Caco-2 (cell line): ENCODE results near the gene KCNIP4. TPM values are rescaled to one million over a fixed set of nuclear protein-coding genes. Genes with fewer than 3 reads are reported as not detected.

ENCODE experiments used
- BruUV-seq: library from RNA; stranded (reverse); fragments of 400-500 nt; replicated peaks from 2 replicates; lab custom pipeline; 2021; lab: Mats Ljungman, UMichigan
- CTCF ChIA-PET: fragments of 300-600 bp; sonication (Branson Sonifier 250); formaldehyde crosslinking; loops from one replicate; lab custom pipeline; 2022; ENCODE audit warnings: antibody characterized with exemption; lab: Charles Lee
- POLR2A ChIA-PET: fragments of 300-600 bp; sonication (Branson Sonifier 250); formaldehyde crosslinking; loops from one replicate; lab custom pipeline; 2022; ENCODE audit warnings: antibody characterized with exemption; lab: Charles Lee
- DNase-seq, 2 experiments: peaks; one replicate each; pipeline versions ENCODE4 v3.0.0 to v3.0.0-alpha.2; 2020 to 2022
- H3K27me3 ChIP-seq: replicated peaks from 2 replicates; pipeline ENCODE4 v1.6.0; 2011; ENCODE audit warnings: low read length; ENCODE audit not compliant: control insufficient read depth, insufficient read depth
- H3K36me3 ChIP-seq: 2 replicates; pipeline ENCODE4 v1.5.1; 2011; ENCODE audit warnings: low read length; ENCODE audit not compliant: control insufficient read depth, insufficient read depth
- H3K4me1 ChIP-seq: fragments of 250-450 bp; sonication (Bioruptor Pico); 2 replicates; pipeline ENCODE4 v1.5.1; 2020; ENCODE audit warnings: mild to moderate bottlenecking
- H3K4me3 ChIP-seq: 2 replicates; pipeline ENCODE4 v1.5.1; 2011; ENCODE audit warnings: low read depth, mild to moderate bottlenecking, control low read depth, low read length
- H3K9me3 ChIP-seq: fragments of 250-450 bp; sonication (Bioruptor Pico); 2 replicates; pipeline ENCODE4 v1.5.1; 2020; ENCODE audit warnings: mild to moderate bottlenecking, moderate library complexity
- H3K27ac Mint-ChIP-seq: one replicate; pipeline ENCODE4 v1.8.0; 2022; ENCODE audit warnings: mixed read lengths; ENCODE audit not compliant: unreplicated experiment
- H3K27me3 Mint-ChIP-seq: one replicate; pipeline ENCODE4 v1.8.0; 2022; ENCODE audit warnings: mixed read lengths; ENCODE audit not compliant: insufficient read depth, unreplicated experiment
- H3K36me3 Mint-ChIP-seq: one replicate; pipeline ENCODE4 v1.8.0; 2022; ENCODE audit warnings: mild to moderate bottlenecking, mixed read lengths; ENCODE audit not compliant: insufficient read depth, unreplicated experiment
- H3K4me1 Mint-ChIP-seq: one replicate; pipeline ENCODE4 v1.8.0; 2022; ENCODE audit warnings: low read depth, mixed read lengths; ENCODE audit not compliant: unreplicated experiment
- H3K4me3 Mint-ChIP-seq: one replicate; pipeline ENCODE4 v1.8.0; 2022; ENCODE audit warnings: mild to moderate bottlenecking, moderate library complexity, mixed read lengths; ENCODE audit not compliant: unreplicated experiment
- H3K9me3 Mint-ChIP-seq: one replicate; pipeline ENCODE4 v1.8.0; 2022; ENCODE audit warnings: mixed read lengths; ENCODE audit not compliant: unreplicated experiment
- intact Hi-C: fragments of 100-400 bp; cut with micrococcal nuclease; formaldehyde crosslinking; loops from one replicate; pipeline ENCODE4 v1.10.0; 2022; ENCODE audit not compliant: unreplicated experiment
- total RNA-seq: library from RNA; stranded (reverse); gene quantifications from 2 replicates; pipeline ENCODE4 v1.2.3, GENCODE V29; 2022
- TF ChIP-seq, protein P1 (sequence below), 2 experiments: fragments of 200-600 bp in 1 of 2; IDR thresholded peaks; 1 replicate in 1 of 2; 2 replicates in 1 of 2; pipeline versions ENCODE4 v1.5.1 to v1.8.0; 2011 to 2022; ENCODE audit warnings: antibody characterized with exemption in 1 of 2, control low read depth in 1 of 2, inconsistent platforms in 1 of 2, low read depth in 1 of 2, low read length in 1 of 2, mild to moderate bottlenecking in 1 of 2, moderate library complexity in 1 of 2; ENCODE audit not compliant: insufficient read depth in 1 of 2, severe bottlenecking in 1 of 2, unreplicated experiment in 1 of 2

KCNIP4 gene
- total RNA-seq, 1 experiment from 2014 or later, result not detected

DNA sequence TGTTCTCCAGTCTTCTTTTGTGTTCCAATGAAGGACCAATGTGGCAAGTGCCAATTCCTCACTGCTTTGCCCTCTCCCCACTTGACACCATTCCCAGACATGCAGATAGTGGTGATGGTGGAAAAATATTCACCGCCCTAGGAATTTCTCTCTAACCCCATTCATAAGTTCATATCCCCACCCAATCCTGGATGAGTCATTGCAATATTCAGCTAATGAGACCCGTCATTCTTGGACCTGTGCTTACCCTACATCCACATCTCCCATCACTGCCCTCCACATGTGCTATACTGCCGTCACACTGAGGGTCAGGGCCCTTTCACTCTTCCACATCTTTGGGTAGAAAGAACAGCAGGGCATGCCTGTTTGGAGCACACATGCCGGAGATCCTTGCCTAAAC is 199.2 kb downstream of the KCNIP4 start:
- POLR2A ChIA-PET, result no interaction called here
- Histone ChIP-seq H3K9me3 (no peaks in the 10 kb centered on the region), H3K36me3 (no peaks in the 10 kb centered on the region), H3K4me3 (no peak overlapping the region), H3K4me1 (no peaks in the 10 kb centered on the region), H3K27me3 (no peaks in the 10 kb centered on the region)
- peaks cover 5% of the 10 kb centered on the region for H3K27me3 Mint-ChIP-seq
- BruUV-seq, result no TSS peak
- intact Hi-C loops, result no loop called here
- H3K4me1 Mint-ChIP-seq, result no peaks in the 10 kb centered on the region
- no peak for DNase-seq
- H3K9me3 Mint-ChIP-seq, result no peaks in the 10 kb centered on the region
- TF ChIP-seq, protein P1, sequence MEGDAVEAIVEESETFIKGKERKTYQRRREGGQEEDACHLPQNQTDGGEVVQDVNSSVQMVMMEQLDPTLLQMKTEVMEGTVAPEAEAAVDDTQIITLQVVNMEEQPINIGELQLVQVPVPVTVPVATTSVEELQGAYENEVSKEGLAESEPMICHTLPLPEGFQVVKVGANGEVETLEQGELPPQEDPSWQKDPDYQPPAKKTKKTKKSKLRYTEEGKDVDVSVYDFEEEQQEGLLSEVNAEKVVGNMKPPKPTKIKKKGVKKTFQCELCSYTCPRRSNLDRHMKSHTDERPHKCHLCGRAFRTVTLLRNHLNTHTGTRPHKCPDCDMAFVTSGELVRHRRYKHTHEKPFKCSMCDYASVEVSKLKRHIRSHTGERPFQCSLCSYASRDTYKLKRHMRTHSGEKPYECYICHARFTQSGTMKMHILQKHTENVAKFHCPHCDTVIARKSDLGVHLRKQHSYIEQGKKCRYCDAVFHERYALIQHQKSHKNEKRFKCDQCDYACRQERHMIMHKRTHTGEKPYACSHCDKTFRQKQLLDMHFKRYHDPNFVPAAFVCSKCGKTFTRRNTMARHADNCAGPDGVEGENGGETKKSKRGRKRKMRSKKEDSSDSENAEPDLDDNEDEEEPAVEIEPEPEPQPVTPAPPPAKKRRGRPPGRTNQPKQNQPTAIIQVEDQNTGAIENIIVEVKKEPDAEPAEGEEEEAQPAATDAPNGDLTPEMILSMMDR (IDR thresholded peaks at IDR 0.05; ENCODE audit: insufficient read depth in 1 of 2, low read depth in 1 of 2, low read length in 1 of 2, severe bottlenecking in 1 of 2, unreplicated experiment in 1 of 2), result no peak
- CTCF ChIA-PET, result no interaction called here
- no peaks in the 10 kb centered on the region for H3K36me3 Mint-ChIP-seq
- H3K4me3 Mint-ChIP-seq, result no peak overlapping the region
- H3K27ac Mint-ChIP-seq, result no peak overlapping the region

DNA sequence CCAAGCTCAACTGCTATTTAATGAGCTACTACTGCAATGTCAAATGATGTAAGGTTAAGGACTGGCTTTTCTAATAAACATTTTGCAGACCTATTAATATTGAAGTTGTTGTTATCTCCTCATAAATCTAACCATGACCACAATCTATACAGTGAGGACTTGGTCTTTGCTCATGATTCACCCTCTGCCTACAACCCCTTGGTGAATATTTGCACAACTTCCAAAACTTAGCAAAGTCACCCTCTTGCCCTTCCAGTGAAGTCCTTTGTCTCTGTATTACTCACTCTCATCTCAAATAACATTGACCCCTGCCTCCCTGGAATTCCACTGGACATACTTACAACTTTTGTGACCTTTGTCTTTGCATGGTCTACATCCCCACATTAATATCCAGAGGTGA is 204.5 kb downstream of the KCNIP4 start:
- no TSS peak for BruUV-seq
- Mint-ChIP-seq H3K27me3 (no peaks in the 10 kb centered on the region), H3K4me3 (no peak overlapping the region), H3K4me1 (no peaks in the 10 kb centered on the region), H3K9me3 (no peaks in the 10 kb centered on the region), H3K36me3 (no peaks in the 10 kb centered on the region), H3K27ac (no peak overlapping the region)
- DNase-seq, result no peak
- no peaks in the 10 kb centered on the region for H3K9me3 ChIP-seq
- no peaks in the 10 kb centered on the region for H3K4me1 ChIP-seq
- ChIA-PET POLR2A (no interaction called here), CTCF (no interaction called here)
- no peaks in the 10 kb centered on the region for H3K27me3 ChIP-seq
- no peaks in the 10 kb centered on the region for H3K36me3 ChIP-seq
- H3K4me3 ChIP-seq, result no peak overlapping the region
- intact Hi-C loops, result no loop called here
- TF ChIP-seq, protein P1 (IDR thresholded peaks at IDR 0.05; ENCODE audit: insufficient read depth in 1 of 2, low read depth in 1 of 2, low read length in 1 of 2, severe bottlenecking in 1 of 2, unreplicated experiment in 1 of 2), result no peak

DNA sequence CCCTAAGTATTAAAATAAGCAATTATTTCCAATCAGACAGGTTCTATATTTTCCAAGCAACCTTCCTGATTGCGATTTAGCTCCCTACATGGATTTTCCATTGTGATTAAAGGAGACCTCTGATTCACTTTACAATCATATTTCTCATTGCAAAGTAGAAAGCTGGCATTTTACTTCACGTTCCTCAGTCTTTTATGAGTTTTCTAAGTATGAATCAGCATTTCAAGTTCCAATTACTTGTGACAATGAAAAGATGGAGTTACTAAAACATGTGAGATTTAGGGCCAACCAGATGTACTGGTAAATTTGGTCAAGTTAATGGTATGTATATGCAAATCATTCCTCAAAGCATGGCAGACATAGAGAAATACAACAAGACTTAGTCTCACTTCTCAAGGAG is 206.2 kb downstream of the KCNIP4 start:
- Histone ChIP-seq H3K9me3 (no peaks in the 10 kb centered on the region), H3K4me3 (no peak overlapping the region), H3K4me1 (no peaks in the 10 kb centered on the region), H3K36me3 (no peaks in the 10 kb centered on the region), H3K27me3 (no peaks in the 10 kb centered on the region)
- intact Hi-C loops, result no loop called here
- no peak overlapping the region for H3K27ac Mint-ChIP-seq
- H3K36me3 Mint-ChIP-seq, result no peaks in the 10 kb centered on the region
- no peak for DNase-seq
- H3K4me1 Mint-ChIP-seq, result no peaks in the 10 kb centered on the region
- POLR2A ChIA-PET, result no interaction called here
- CTCF ChIA-PET, result no interaction called here
- no TSS peak for BruUV-seq
- no peaks in the 10 kb centered on the region for H3K9me3 Mint-ChIP-seq
- H3K27me3 Mint-ChIP-seq, result no peaks in the 10 kb centered on the region
- TF ChIP-seq, protein P1 (IDR thresholded peaks at IDR 0.05; ENCODE audit: insufficient read depth in 1 of 2, low read depth in 1 of 2, low read length in 1 of 2, severe bottlenecking in 1 of 2, unreplicated experiment in 1 of 2), result no peak
- H3K4me3 Mint-ChIP-seq, result no peak overlapping the region
